GM12878 (cell line): ENCODE measurements around the gene MEGF9.

Experiments used
- ATF3 ChIP-seq: IDR thresholded peaks from 2 replicates; pipeline ENCODE4 v1.6.1; 2011; ENCODE audit warnings: low read depth, mild to moderate bottlenecking, low read length, moderate library complexity, borderline replicate concordance; ENCODE audit errors: extremely low read depth
- CTCF ChIP-seq, 3 experiments: IDR thresholded peaks in 2 of 3; conservative IDR thresholded peaks in 1 of 3; 2 replicates each; pipeline ENCODE4 v1.5.1; 2011; ENCODE audit warnings: low read depth in 3 of 3, low read length in 3 of 3, mild to moderate bottlenecking in 3 of 3, control low read depth in 2 of 3, moderate library complexity in 2 of 3, inconsistent platforms in 1 of 3, mixed read lengths in 1 of 3; ENCODE audit not compliant: control insufficient read depth in 2 of 3, insufficient read depth in 1 of 3; ENCODE audit errors: extremely low read depth in 1 of 3
- HDAC6 ChIP-seq: fragments of 200-600 bp; sonication (generic); IDR thresholded peaks from one replicate; pipeline ENCODE4 v1.8.0; 2017; ENCODE audit warnings: antibody characterized with exemption; ENCODE audit not compliant: unreplicated experiment
- JUNB ChIP-seq: IDR thresholded peaks from 2 replicates; pipeline ENCODE4 v1.6.1; 2016; ENCODE audit warnings: antibody characterized with exemption, mild to moderate bottlenecking
- MAX ChIP-seq: IDR thresholded peaks from 2 replicates; pipeline ENCODE4 v1.6.1; 2012; ENCODE audit warnings: low read depth, low read length, improper control_type of control experiment
- MXI1 ChIP-seq: fragments of 150-350 bp; IDR thresholded peaks from 2 replicates; pipeline ENCODE4 v1.6.1; 2011; ENCODE audit warnings: low read depth, mild to moderate bottlenecking, inconsistent platforms, low read length, improper control_type of control experiment
- POLR2A ChIP-seq: IDR thresholded peaks from 2 replicates; pipeline ENCODE4 v1.6.1; 2011; ENCODE audit warnings: low read depth, mild to moderate bottlenecking, low read length
- POLR2AphosphoS5 ChIP-seq: IDR thresholded peaks from 2 replicates; pipeline ENCODE4 v1.6.1; 2011; ENCODE audit warnings: mild to moderate bottlenecking, low read length, inconsistent platforms
- RAD21 ChIP-seq: IDR thresholded peaks from 2 replicates; pipeline ENCODE4 v1.6.1; 2011; ENCODE audit warnings: mild to moderate bottlenecking, low read depth, low read length, moderate library complexity; ENCODE audit not compliant: insufficient read depth
- RBBP5 ChIP-seq: fragments of 200-600 bp; sonication (generic); conservative IDR thresholded peaks from 2 replicates; pipeline ENCODE4 v1.6.1; 2016
- SREBF2 ChIP-seq: IDR thresholded peaks from 2 replicates; pipeline ENCODE4 v1.6.1; 2012; ENCODE audit warnings: mild to moderate bottlenecking, low read length
- ZNF24 ChIP-seq: fragments of 450-650 bp; IDR thresholded peaks from 2 replicates; pipeline ENCODE4 v1.6.1; 2017; ENCODE audit warnings: antibody characterized with exemption, mild to moderate bottlenecking

- peak in 2 of 3 experiments; percentile 13 to 15; a peak in 1 of 6 replicates for TF ChIP-seq CTCF (IDR thresholded peaks at IDR 0.05 in 2 of 3, conservative IDR thresholded peaks at IDR 0.05 in 1 of 3; ENCODE audit: control insufficient read depth in 2 of 3, extremely low read depth in 1 of 3, insufficient read depth in 1 of 3, low read depth in 3 of 3, low read length in 3 of 3)
- TF ChIP-seq MAX = no peak
- TF ChIP-seq POLR2AphosphoS5 = no peak
- TF ChIP-seq HDAC6 = no peak
- TF ChIP-seq POLR2A = no peak
- TF ChIP-seq SREBF2 = no peak
- TF ChIP-seq RBBP5 = no peak
- TF ChIP-seq ATF3 = no peak
- TF ChIP-seq JUNB = no peak
- no peak for TF ChIP-seq MXI1
- no peak for TF ChIP-seq RAD21
- no peak for TF ChIP-seq ZNF24
Measured at GRCh38 chr9:120610975-120611689, 103.1 kb downstream of the MEGF9 start.
